SK-N-MC (cell line): ENCODE measurements around the gene GPR132.

Experiments used
- EZH2 ChIP-seq: fragments of 200-600 bp; sonication (generic); IDR thresholded peaks from one replicate; pipeline ENCODE4 v1.6.1; 2017; ENCODE audit warnings: antibody characterized with exemption
- FOXP2 ChIP-seq: optimal IDR thresholded peaks from 2 replicates; pipeline ENCODE3; 2011; ENCODE audit warnings: mild to moderate bottlenecking, moderate library complexity; ENCODE audit not compliant: insufficient read depth; ENCODE audit errors: extremely low read length, control extremely low read depth
- POLR2AphosphoS5 ChIP-seq: IDR thresholded peaks from 2 replicates; pipeline ENCODE4 v1.6.1; 2012; ENCODE audit warnings: mild to moderate bottlenecking, low read depth, low read length, borderline replicate concordance

DNA sequence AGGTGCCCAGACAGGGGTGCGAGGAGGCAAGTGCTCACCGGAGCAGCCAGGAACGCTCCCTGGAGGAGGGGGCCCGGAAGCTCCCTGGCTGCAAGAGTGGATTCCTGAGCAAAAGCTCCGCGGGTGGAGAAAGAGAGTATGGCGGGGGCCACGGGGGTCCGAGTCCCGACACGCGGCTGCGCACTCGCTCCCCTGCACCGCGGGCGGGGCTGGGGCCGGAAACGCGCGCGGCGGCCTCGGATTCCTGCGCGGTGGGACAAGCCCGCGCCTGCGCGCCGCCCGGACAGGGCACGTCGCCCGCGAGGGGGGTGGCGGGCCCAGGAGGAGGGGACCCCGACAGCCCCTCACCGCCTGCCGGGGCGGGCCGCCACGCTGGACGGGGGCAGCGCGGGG, 27.8 kb upstream of the GPR132 start:
- TF ChIP-seq EZH2 (no peak), POLR2AphosphoS5 (no peak; the same call in 1 of the 2 replicates), FOXP2 (no peak)
